Prostate gland (tissue), 2 donors: Measurements from ENCODE around the gene PGAP6.

Experiments
- POLR2A ChIP-seq: fragments of 450-650 bp; IDR thresholded peaks from one replicate; pipeline ENCODE4 v1.6.1; 2016; ENCODE audit warnings: antibody characterized with exemption, mild to moderate bottlenecking
- POLR2AphosphoS5 ChIP-seq: sonication (generic); formaldehyde crosslinking; IDR thresholded peaks from one replicate; pipeline ENCODE4 v1.6.1; 2017; ENCODE audit warnings: antibody characterized with exemption
- TF ChIP-seq, protein P1 (sequence below), 4 experiments: fragments of 200-600 bp in 2 of 4; fragments of 450-650 bp in 2 of 4; sonication (generic) in 2 of 4; IDR thresholded peaks; 1 replicate in 3 of 4; 2 replicates in 1 of 4; pipeline ENCODE4 v1.5.1; 2016 to 2019; ENCODE audit warnings: antibody characterized with exemption in 4 of 4, mild to moderate bottlenecking in 2 of 4, moderate library complexity in 2 of 4

DNA sequence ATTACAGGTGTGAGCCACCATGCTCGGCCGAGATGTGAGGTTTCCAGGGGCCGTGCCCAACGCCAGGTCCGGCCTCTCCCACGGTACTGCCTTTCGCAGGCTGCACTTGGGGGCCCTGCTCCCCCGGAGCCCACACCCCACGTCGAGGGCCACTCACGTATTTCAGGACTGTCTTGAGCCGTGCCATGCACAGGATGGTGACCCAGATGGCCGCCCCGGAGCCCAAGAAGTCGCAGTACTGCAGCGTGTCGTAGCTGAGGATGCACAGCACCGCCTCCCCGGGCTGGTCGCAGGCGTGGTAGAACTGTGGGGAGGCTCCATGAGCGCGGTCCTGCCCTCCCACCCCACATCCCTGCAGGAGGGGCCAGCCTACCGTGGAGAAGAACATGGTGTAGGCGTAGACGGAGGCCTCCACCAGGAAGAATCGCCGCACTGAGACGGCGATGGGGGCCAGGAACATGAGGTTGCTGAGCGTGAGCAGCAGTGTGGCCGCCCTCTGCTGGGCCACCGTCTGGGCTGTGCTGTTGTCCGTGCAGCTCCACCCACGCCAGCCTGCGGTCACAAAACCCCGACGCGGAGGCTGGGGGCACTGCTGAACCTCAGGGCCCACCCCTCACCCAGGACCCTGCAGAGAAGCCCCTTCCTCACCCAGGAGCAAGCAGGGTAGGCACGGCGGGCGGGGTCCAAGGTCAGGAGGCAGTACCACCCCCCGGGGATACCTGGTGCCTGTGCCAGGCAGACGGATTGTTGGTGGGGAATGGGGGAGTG is 7.7 kb downstream of the PGAP6 start:
- TF ChIP-seq POLR2A (no peak), POLR2AphosphoS5 (no peak)
- TF ChIP-seq, protein P1, sequence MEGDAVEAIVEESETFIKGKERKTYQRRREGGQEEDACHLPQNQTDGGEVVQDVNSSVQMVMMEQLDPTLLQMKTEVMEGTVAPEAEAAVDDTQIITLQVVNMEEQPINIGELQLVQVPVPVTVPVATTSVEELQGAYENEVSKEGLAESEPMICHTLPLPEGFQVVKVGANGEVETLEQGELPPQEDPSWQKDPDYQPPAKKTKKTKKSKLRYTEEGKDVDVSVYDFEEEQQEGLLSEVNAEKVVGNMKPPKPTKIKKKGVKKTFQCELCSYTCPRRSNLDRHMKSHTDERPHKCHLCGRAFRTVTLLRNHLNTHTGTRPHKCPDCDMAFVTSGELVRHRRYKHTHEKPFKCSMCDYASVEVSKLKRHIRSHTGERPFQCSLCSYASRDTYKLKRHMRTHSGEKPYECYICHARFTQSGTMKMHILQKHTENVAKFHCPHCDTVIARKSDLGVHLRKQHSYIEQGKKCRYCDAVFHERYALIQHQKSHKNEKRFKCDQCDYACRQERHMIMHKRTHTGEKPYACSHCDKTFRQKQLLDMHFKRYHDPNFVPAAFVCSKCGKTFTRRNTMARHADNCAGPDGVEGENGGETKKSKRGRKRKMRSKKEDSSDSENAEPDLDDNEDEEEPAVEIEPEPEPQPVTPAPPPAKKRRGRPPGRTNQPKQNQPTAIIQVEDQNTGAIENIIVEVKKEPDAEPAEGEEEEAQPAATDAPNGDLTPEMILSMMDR (IDR thresholded peaks at IDR 0.05): no peak
